Panc1 (cell line): Measurements from ENCODE around the gene SLC16A7. TPM values are rescaled to one million over a fixed set of nuclear protein-coding genes. Genes with fewer than 3 reads are reported as not detected.

ENCODE experiments used
- ATAC-seq: fragments of 200-7000 bp; cut with Tn5 transposase; 2 replicates; pipeline ENCODE4 v1.9.1; 2020; ENCODE audit warnings: mild to moderate bottlenecking, moderate library complexity
- Bru-seq: library from RNA; stranded (reverse); fragments of 400-500 nt; gene quantifications from one replicate; lab custom pipeline; 2021; lab: Mats Ljungman, UMichigan
- BruChase-seq, 2 experiments: library from RNA; stranded (reverse); fragments of 400-500 nt; gene quantifications; one replicate each; lab custom pipeline; 2021; lab: Mats Ljungman, UMichigan
- BruUV-seq: library from RNA; stranded (reverse); fragments of 400-500 nt; replicated peaks from 2 replicates; lab custom pipeline; 2021; lab: Mats Ljungman, UMichigan
- CTCF ChIA-PET: fragments of 300-600 bp; sonication (Branson Sonifier 250); formaldehyde crosslinking; loops from one replicate; lab custom pipeline; 2022; ENCODE audit warnings: antibody characterized with exemption; lab: Charles Lee
- POLR2A ChIA-PET: fragments of 300-600 bp; sonication (Branson Sonifier 250); formaldehyde crosslinking; loops from one replicate; lab custom pipeline; 2022; ENCODE audit warnings: antibody characterized with exemption; lab: Charles Lee
- DNase-seq: peaks from one replicate; pipeline ENCODE4 v3.0.0-alpha.2; 2010; ENCODE audit warnings: low read depth, low spot score
- H3K27ac ChIP-seq: 2 replicates; pipeline ENCODE4 v1.5.1; 2011; ENCODE audit warnings: mild to moderate bottlenecking, low read length, inconsistent platforms
- H3K27me3 ChIP-seq: fragments of 200-500 bp; sonication (Bioruptor generic); 2 replicates; pipeline ENCODE4 v1.6.0; 2014; ENCODE audit warnings: low read length, inconsistent platforms; ENCODE audit not compliant: control insufficient read depth, insufficient read depth
- H3K36me3 ChIP-seq: fragments of 200-500 bp; sonication (Bioruptor generic); 2 replicates; pipeline ENCODE4 v1.5.1; 2014; ENCODE audit warnings: inconsistent platforms, mild to moderate bottlenecking, low read length, moderate library complexity; ENCODE audit not compliant: control insufficient read depth, insufficient read depth
- H3K4me1 ChIP-seq: 2 replicates; pipeline ENCODE4 v1.5.1; 2011; ENCODE audit warnings: inconsistent platforms, mild to moderate bottlenecking, low read length, moderate library complexity; ENCODE audit not compliant: control insufficient read depth, insufficient read depth
- H3K4me3 ChIP-seq, 2 experiments: 2 replicates each; pipeline ENCODE4 v1.5.1; 2011 to 2012; ENCODE audit warnings: low read depth in 2 of 2, low read length in 2 of 2, mild to moderate bottlenecking in 2 of 2, inconsistent platforms in 1 of 2, moderate library complexity in 1 of 2
- H3K9me3 ChIP-seq: fragments of 200-500 bp; sonication (Bioruptor generic); 2 replicates; pipeline ENCODE4 v1.5.1; 2014; ENCODE audit warnings: low read depth, mild to moderate bottlenecking, inconsistent platforms, low read length, moderate library complexity; ENCODE audit not compliant: control insufficient read depth, insufficient read depth
- POLR2AphosphoS5 ChIP-seq: IDR thresholded peaks from 2 replicates; pipeline ENCODE4 v1.6.1; 2012; ENCODE audit warnings: mild to moderate bottlenecking, low read depth, low read length, moderate library complexity
- REST ChIP-seq, 2 experiments: IDR thresholded peaks; 2 replicates each; pipeline ENCODE4 v1.6.1; 2011 to 2012; ENCODE audit warnings: low read depth in 2 of 2, control low read depth in 1 of 2, low read length in 1 of 2, mild to moderate bottlenecking in 1 of 2, moderate library complexity in 1 of 2; ENCODE audit not compliant: insufficient read depth in 1 of 2
- SIN3A ChIP-seq: IDR thresholded peaks from 2 replicates; pipeline ENCODE4 v1.6.1; 2012; ENCODE audit warnings: low read depth, mild to moderate bottlenecking, low read length, moderate library complexity, borderline replicate concordance; ENCODE audit not compliant: insufficient read depth
- TCF7L2 ChIP-seq: IDR thresholded peaks from 2 replicates; pipeline ENCODE4 v1.6.1; 2011; ENCODE audit warnings: mild to moderate bottlenecking, low read depth, low read length, inconsistent platforms
- in situ Hi-C: cut with HindIII; loops from 2 replicates; pipeline ENCODE4 v1.10.0; 2016; ENCODE audit warnings: low sequenced_read_pairs, low pct_unique_long_range_greater_than_20kb
- intact Hi-C: fragments of 100-400 bp; cut with micrococcal nuclease; formaldehyde crosslinking; loops from one replicate; pipeline ENCODE4 v1.10.0; 2022; ENCODE audit not compliant: unreplicated experiment
- long read RNA-seq: library from polyadenylated mRNA; unstranded; transcript quantifications from one replicate; pipeline ENCODE4 v2.0.0, GENCODE V29; 2021; ENCODE audit not compliant: unreplicated experiment
- polyA plus RNA-seq: library from polyadenylated mRNA; unstranded; fragments of >200 nt; gene quantifications from one replicate; pipeline ENCODE4 v1.2.1, GENCODE V29; 2012; ENCODE audit warnings: missing spikeins; ENCODE audit not compliant: insufficient read length
- total RNA-seq: library from RNA; stranded (reverse); gene quantifications from one replicate; pipeline ENCODE4 v1.2.1, GENCODE V29; 2021; ENCODE audit not compliant: unreplicated experiment
- TF ChIP-seq, protein P1 (sequence below): fragments of 450-650 bp; IDR thresholded peaks from 2 replicates; pipeline ENCODE4 v1.5.1; 2017; ENCODE audit warnings: mild to moderate bottlenecking

SLC16A7 gene, protein sequence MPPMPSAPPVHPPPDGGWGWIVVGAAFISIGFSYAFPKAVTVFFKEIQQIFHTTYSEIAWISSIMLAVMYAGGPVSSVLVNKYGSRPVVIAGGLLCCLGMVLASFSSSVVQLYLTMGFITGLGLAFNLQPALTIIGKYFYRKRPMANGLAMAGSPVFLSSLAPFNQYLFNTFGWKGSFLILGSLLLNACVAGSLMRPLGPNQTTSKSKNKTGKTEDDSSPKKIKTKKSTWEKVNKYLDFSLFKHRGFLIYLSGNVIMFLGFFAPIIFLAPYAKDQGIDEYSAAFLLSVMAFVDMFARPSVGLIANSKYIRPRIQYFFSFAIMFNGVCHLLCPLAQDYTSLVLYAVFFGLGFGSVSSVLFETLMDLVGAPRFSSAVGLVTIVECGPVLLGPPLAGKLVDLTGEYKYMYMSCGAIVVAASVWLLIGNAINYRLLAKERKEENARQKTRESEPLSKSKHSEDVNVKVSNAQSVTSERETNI
- total RNA-seq (0.33 TPM), Bru-seq, nascent RNA (percentile 14 among the genes with signal in this experiment), BruChase-seq, experiment 1, labeled RNA remaining after a 2-hour chase (percentile 14 among the genes with signal in this experiment), BruChase-seq, experiment 2, labeled RNA remaining after a 6-hour chase (percentile 19 among the genes with signal in this experiment)
- polyA plus RNA-seq = 0.02 TPM
- long read RNA-seq, partial matches to known transcripts = 0 of 1 reads
- long read RNA-seq, other reads (novel, unspliced or antisense) = 1 of 1 reads

DNA sequence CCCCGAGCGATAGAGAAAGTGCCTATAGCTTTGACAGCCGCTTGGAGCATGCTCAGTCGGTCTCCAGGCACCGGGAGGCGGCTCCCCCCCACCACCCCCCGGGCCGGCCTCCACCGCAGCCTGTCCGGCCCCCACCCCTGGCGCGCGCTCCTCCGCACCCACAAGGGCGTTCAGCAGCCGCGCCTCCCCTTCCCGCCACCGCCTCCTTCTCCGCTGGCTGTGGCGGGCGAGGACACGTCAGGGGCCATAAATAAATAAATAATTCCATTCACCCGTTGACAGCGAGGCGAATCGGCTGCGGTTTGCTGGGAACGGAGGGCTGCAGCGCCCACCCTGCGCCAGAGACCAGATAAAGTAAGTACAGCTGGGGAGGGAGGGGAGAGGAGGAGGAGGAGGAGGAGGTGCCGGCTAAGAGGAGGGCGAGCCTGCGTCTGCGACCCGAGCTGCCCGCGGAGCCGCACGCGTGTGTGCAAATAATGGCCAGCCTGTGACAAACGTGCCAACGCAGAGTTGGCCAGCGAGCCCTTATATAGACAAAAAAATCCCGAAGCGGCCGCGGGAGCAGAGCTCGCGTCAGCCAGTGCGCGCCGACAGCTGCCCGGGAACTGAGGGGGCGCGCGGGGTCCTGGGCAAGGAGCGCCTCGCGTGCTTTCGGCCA, at the start of gene SLC16A7:
TSS of gene SLC16A7 (plus strand) at position 147 of the 658 bp plus-strand sequence. CDS start 108,773 bp downstream, outside the sequence.
- BruUV-seq = no TSS peak
- CTCF ChIA-PET = no interaction called here
- POLR2A ChIA-PET = no interaction called here
- intact Hi-C loops (no loop called here), in situ Hi-C loops (no loop called here)
- Histone ChIP-seq H3K27ac (no peak within 1 kb of the TSS), H3K4me1 (no peaks in the 10 kb centered on the region), H3K27me3 (peaks cover 25% of the 10 kb centered on the region), H3K4me3 (peak within 1 kb of the TSS; percentile 48 to 63), H3K9me3 (no peaks in the 10 kb centered on the region), H3K36me3 (no peaks in the 10 kb centered on the region; the same call in 1 of the 2 replicates)
- TF ChIP-seq POLR2AphosphoS5 = no peak
- TF ChIP-seq SIN3A = no peak
- TF ChIP-seq REST (IDR thresholded peaks at IDR 0.05; ENCODE audit: insufficient read depth in 1 of 2, low read depth in 2 of 2, low read length in 1 of 2) = no peak
- TF ChIP-seq, protein P1, sequence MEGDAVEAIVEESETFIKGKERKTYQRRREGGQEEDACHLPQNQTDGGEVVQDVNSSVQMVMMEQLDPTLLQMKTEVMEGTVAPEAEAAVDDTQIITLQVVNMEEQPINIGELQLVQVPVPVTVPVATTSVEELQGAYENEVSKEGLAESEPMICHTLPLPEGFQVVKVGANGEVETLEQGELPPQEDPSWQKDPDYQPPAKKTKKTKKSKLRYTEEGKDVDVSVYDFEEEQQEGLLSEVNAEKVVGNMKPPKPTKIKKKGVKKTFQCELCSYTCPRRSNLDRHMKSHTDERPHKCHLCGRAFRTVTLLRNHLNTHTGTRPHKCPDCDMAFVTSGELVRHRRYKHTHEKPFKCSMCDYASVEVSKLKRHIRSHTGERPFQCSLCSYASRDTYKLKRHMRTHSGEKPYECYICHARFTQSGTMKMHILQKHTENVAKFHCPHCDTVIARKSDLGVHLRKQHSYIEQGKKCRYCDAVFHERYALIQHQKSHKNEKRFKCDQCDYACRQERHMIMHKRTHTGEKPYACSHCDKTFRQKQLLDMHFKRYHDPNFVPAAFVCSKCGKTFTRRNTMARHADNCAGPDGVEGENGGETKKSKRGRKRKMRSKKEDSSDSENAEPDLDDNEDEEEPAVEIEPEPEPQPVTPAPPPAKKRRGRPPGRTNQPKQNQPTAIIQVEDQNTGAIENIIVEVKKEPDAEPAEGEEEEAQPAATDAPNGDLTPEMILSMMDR = no peak
- DNase-seq (no peak), ATAC-seq (peak; percentile 80)

DNA sequence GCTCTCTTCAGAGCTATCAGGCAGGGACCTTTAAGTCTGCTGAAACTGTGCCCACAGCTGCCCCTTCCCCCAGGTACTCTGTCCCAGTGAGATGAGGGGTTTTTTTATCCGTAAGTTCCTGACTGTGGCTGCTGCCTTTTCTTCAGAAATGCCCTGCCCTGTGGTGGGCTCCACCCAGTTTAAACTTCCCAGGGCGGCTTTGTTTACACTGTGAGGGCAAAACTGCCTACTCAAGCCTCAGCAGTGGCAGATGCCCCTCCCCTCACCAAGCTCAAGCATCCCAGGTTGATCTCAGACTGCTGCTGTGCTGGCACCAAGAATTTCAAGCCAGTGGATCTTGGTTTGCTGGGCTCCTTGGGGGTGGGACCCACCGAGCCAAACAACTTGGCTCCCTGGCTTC, 46.9 kb upstream of the SLC16A7 start:
- H3K4me1 ChIP-seq = no peaks in the 10 kb centered on the region
- H3K36me3 ChIP-seq = no peaks in the 10 kb centered on the region
- H3K4me3 ChIP-seq = no peak overlapping the region
- ChIA-PET CTCF (no interaction called here), POLR2A (no interaction called here)
- in situ Hi-C loops = no loop called here
- intact Hi-C loops = no loop called here
- DNase-seq = no peak
- no peaks in the 10 kb centered on the region for H3K27me3 ChIP-seq
- no TSS peak for BruUV-seq
- TF ChIP-seq, protein P1 = no peak
- TF ChIP-seq SIN3A (no peak), REST (IDR thresholded peaks at IDR 0.05; ENCODE audit: insufficient read depth in 1 of 2, low read depth in 2 of 2, low read length in 1 of 2) (no peak), POLR2AphosphoS5 (no peak), TCF7L2 (no peak)
- no peak overlapping the region for H3K27ac ChIP-seq
- ATAC-seq = no peak
- H3K9me3 ChIP-seq = no peaks in the 10 kb centered on the region
